ENCODE results near the gene PARD3B. TPM values are rescaled to one million over a fixed set of nuclear protein-coding genes. Genes with fewer than 3 reads are reported as not detected.

PARD3B gene
- total and polyA plus RNA-seq, 2 of the 4 experiments (the other 2 are of a cell fraction) = 3.3 to 15.6 TPM

- Histone ChIP-seq H3K9me3 (ENCODE audit: control insufficient read depth, insufficient read depth, low read length) (no peaks in the 10 kb centered on the region), H4K5ac (ENCODE audit: low read depth, low read length) (no peak overlapping the region), H4K91ac (ENCODE audit: insufficient read depth, low read depth, low read length) (no peak overlapping the region), H2AK5ac (ENCODE audit: low read depth, low read length) (no peak overlapping the region), H3K14ac (replicated peaks; ENCODE audit: low read depth, low read length) (no peak overlapping the region), H3K4me3 (ENCODE audit: insufficient read depth, low read depth, low read length) (no peak overlapping the region), H2BK15ac (ENCODE audit: low read depth, low read length) (no peak overlapping the region), H3K4me2 (ENCODE audit: low read depth, low read length) (no peak overlapping the region), H3K56ac (ENCODE audit: extremely low read depth, insufficient read depth, low read length) (no peak overlapping the region), H3K27ac (ENCODE audit: insufficient read depth, low read length) (no peak overlapping the region), H2AFZ (replicated peaks; ENCODE audit: low read length, poor library complexity) (no peak overlapping the region), H3K27me3 (ENCODE audit: control insufficient read depth, insufficient read depth, low read length) (no peaks in the 10 kb centered on the region), H3K4ac (ENCODE audit: low read depth, low read length) (no peak overlapping the region), H3K18ac (ENCODE audit: low read depth, low read length) (no peak overlapping the region), H3K36me3 (ENCODE audit: control insufficient read depth, insufficient read depth, low read length) (0 out of 2 replicates have a peak, but pooled peaks cover 2% of the 10 kb centered on the region), H3K9me1 (ENCODE audit: insufficient read depth, low read length) (no peaks in the 10 kb centered on the region; the same call in 1 of the 2 replicates), H3K9ac (ENCODE audit: low read depth, low read length) (no peak overlapping the region), H2BK20ac (ENCODE audit: low read depth, low read length) (no peak overlapping the region), H3K79me1 (ENCODE audit: low read depth in 1 of 2, low read length in 2 of 2) (no peaks in the 10 kb centered on the region), H3K4me1 (ENCODE audit: control insufficient read depth, insufficient read depth, low read length) (peaks cover 2% of the 10 kb centered on the region), H2BK120ac (ENCODE audit: low read depth, low read length) (no peak overlapping the region), H3K23ac (ENCODE audit: low read depth, low read length) (no peak overlapping the region), H4K8ac (ENCODE audit: low read depth in 2 of 2, low read length in 2 of 2) (no peak overlapping the region), H4K20me1 (ENCODE audit: insufficient read depth, low read length) (no peaks in the 10 kb centered on the region), H2AK9ac (replicated peaks; ENCODE audit: low read depth, low read length, poor library complexity) (no peak overlapping the region), H2BK5ac (ENCODE audit: low read depth, low read length, poor library complexity, severe bottlenecking) (no peak overlapping the region)
- no CpG with 5 or more reads among the region's 2 CpGs for WGBS, 2 experiments (ENCODE audit: extremely low coverage in 2 of 2, insufficient read length in 1 of 2)
- ATAC-seq (ENCODE audit: low read depth) (no peak), DNase-seq (peak; percentile 28)
- BruUV-seq (replicated peaks) = no TSS peak
- TF ChIP-seq ELK1 (IDR thresholded peaks at IDR 0.05; ENCODE audit: borderline replicate concordance, low read depth, low read length) = no peak
- TF ChIP-seq RAD21 (IDR thresholded peaks at IDR 0.05; ENCODE audit: low read length) = no peak
- no peak for TF ChIP-seq MAZ (IDR thresholded peaks at IDR 0.05; ENCODE audit: borderline replicate concordance, low read depth, low read length)
- TF ChIP-seq POLR2A (IDR thresholded peaks at IDR 0.05; ENCODE audit: low read depth, low read length) = no peak
- TF ChIP-seq MXI1 (IDR thresholded peaks at IDR 0.05; ENCODE audit: borderline replicate concordance, low read depth, low read length) = no peak
- no peak for TF ChIP-seq RFX5 (IDR thresholded peaks at IDR 0.05; ENCODE audit: low read depth, low read length)
- CTCF ChIA-PET = interaction anchor here (0.6 to 0.7 kb wide), 2 partner anchors 86 to 813 kb away, joined by 3 to 9 read pairs; no protein-coding TSS in a partner anchor
- intact Hi-C loops (cut with micrococcal nuclease) (loop anchor here (5.0 kb wide), 1 partner anchor 501 kb away; no protein-coding TSS in a partner anchor), dilution Hi-C loops (cut with HindIII; ENCODE audit: low sequenced_read_pairs, unreplicated experiment) (no loop called here), in situ Hi-C loops (cut with MboI; ENCODE audit: low sequenced_read_pairs) (no loop called here)
- POLR2A ChIA-PET (ENCODE audit: unreplicated experiment) = no interaction called here
Observed at GRCh38 chr2:205176546-205176945, 631.3 kb downstream of the PARD3B start.
